Endothelial cell of umbilical vein (primary cell): Measurements from ENCODE around the gene CDC16. TPM values are rescaled to one million over a fixed set of nuclear protein-coding genes. Genes with fewer than 3 reads are reported as not detected.

ENCODE experiments used
- BruUV-seq: library from RNA; stranded (reverse); fragments of 400-500 nt; replicated peaks from 2 replicates; lab custom pipeline; 2021; lab: Mats Ljungman, UMichigan
- CTCF ChIA-PET: fragments of 300-600, 350-600 bp; sonication (Branson Sonifier 250); formaldehyde crosslinking; loops from one replicate; lab custom pipeline; 2021; ENCODE audit warnings: antibody characterized with exemption, inconsistent platforms; lab: Charles Lee
- POLR2A ChIA-PET: fragments of 300-600, 350-600 bp; sonication (Branson Sonifier 250); formaldehyde crosslinking; loops from one replicate; lab custom pipeline; 2021; ENCODE audit warnings: antibody characterized with exemption, inconsistent platforms; lab: Charles Lee
- DNase-seq: peaks from one replicate; pipeline ENCODE4 v3.0.0-alpha.2; 2011; ENCODE audit warnings: low read depth, low spot score
- FAIRE-seq: peaks from 2 replicates; lab custom pipeline; 2011; peaks lifted over from hg19 to GRCh38; lab: Jason Lieb, UNC
- H2AFZ ChIP-seq: 2 replicates; pipeline ENCODE4 v1.6.0; 2012; ENCODE audit warnings: low read depth, low read length, control low read depth, inconsistent platforms
- H3K27ac ChIP-seq: 2 replicates; pipeline ENCODE4 v1.5.1; 2011; ENCODE audit warnings: low read depth, mild to moderate bottlenecking, control low read depth, low read length, moderate library complexity; ENCODE audit not compliant: insufficient read depth
- H3K27me3 ChIP-seq, 2 experiments: 2 replicates each; pipeline versions ENCODE4 v1.6.0 to v1.6.1; 2011; ENCODE audit warnings: low read length in 2 of 2, mixed read lengths in 1 of 2; ENCODE audit not compliant: control insufficient read depth in 2 of 2, insufficient read depth in 2 of 2
- H3K36me3 ChIP-seq, 2 experiments: 2 replicates in 1 of 2; 3 replicates in 1 of 2; pipeline ENCODE4 v1.5.1; 2011; ENCODE audit warnings: low read length in 2 of 2, mild to moderate bottlenecking in 1 of 2, moderate library complexity in 1 of 2; ENCODE audit not compliant: control insufficient read depth in 2 of 2, insufficient read depth in 2 of 2; ENCODE audit errors: extremely low read depth in 1 of 2
- H3K4me1 ChIP-seq: 3 replicates; pipeline ENCODE4 v1.5.1; 2011; ENCODE audit warnings: mild to moderate bottlenecking, low read length; ENCODE audit not compliant: control insufficient read depth, insufficient read depth; ENCODE audit errors: extremely low read depth
- H3K4me2 ChIP-seq: 2 replicates; pipeline ENCODE4 v1.6.1; 2011; ENCODE audit warnings: low read length, control low read depth, mixed read lengths; ENCODE audit not compliant: insufficient read depth
- H3K4me3 ChIP-seq, 3 experiments: fragments of 200-600 bp in 1 of 3; sonication (generic), shearing (Covaris generic) in 1 of 3; replicated peaks in 1 of 3; 2 replicates each; pipeline ENCODE4 v1.5.1; 2011 to 2016; ENCODE audit warnings: control low read depth in 3 of 3, low read length in 3 of 3, mild to moderate bottlenecking in 2 of 3, inconsistent platforms in 1 of 3, low read depth in 1 of 3, moderate library complexity in 1 of 3; ENCODE audit not compliant: insufficient read depth in 1 of 3
- H3K79me2 ChIP-seq: 2 replicates; pipeline ENCODE4 v1.6.0; 2012; ENCODE audit warnings: low read length, inconsistent platforms; ENCODE audit not compliant: control insufficient read depth, insufficient read depth
- H3K9ac ChIP-seq: replicated peaks from 2 replicates; pipeline ENCODE3; 2011; ENCODE audit warnings: low read length, control low read depth; ENCODE audit not compliant: insufficient read depth; ENCODE audit errors: extremely low read depth
- H3K9me1 ChIP-seq: replicated peaks from 3 replicates; pipeline ENCODE4 v1.6.0; 2011; ENCODE audit warnings: mild to moderate bottlenecking, low read length; ENCODE audit not compliant: control insufficient read depth, insufficient read depth; ENCODE audit errors: extremely low read depth
- H3K9me3 ChIP-seq: replicated peaks from 2 replicates; pipeline ENCODE4 v1.5.1; 2012; ENCODE audit warnings: low read length, inconsistent platforms; ENCODE audit not compliant: control insufficient read depth, insufficient read depth
- H4K20me1 ChIP-seq: replicated peaks from 2 replicates; pipeline ENCODE3; 2011; ENCODE audit warnings: mild to moderate bottlenecking, low read length; ENCODE audit not compliant: control insufficient read depth, insufficient read depth; ENCODE audit errors: extremely low read depth
- CTCF ChIP-seq, 2 donors: IDR thresholded peaks; 1 replicate in 1 of 2; 2 replicates in 1 of 2; pipeline ENCODE4 v1.5.1; 2011; ENCODE audit warnings: low read length in 2 of 2, mild to moderate bottlenecking in 2 of 2, moderate library complexity in 2 of 2, control low read depth in 1 of 2, inconsistent platforms in 1 of 2, low read depth in 1 of 2; ENCODE audit not compliant: insufficient read depth in 1 of 2; ENCODE audit errors: extremely low read depth in 1 of 2
- EZH2 ChIP-seq: IDR thresholded peaks from 2 replicates; pipeline ENCODE4 v1.6.1; 2012; ENCODE audit warnings: borderline replicate concordance, low read depth, mild to moderate bottlenecking, moderate library complexity, low read length, inconsistent platforms; ENCODE audit not compliant: severe bottlenecking
- FOS ChIP-seq: IDR thresholded peaks from 2 replicates; pipeline ENCODE4 v1.6.1; 2011; ENCODE audit warnings: mild to moderate bottlenecking, low read length, moderate library complexity, borderline replicate concordance; ENCODE audit not compliant: insufficient read depth
- GATA2 ChIP-seq: IDR thresholded peaks from 2 replicates; pipeline ENCODE4 v1.7.0; 2011; ENCODE audit warnings: low read depth, mild to moderate bottlenecking, moderate library complexity, mixed read lengths, low read length; ENCODE audit not compliant: insufficient read length, insufficient read depth
- JUN ChIP-seq: IDR thresholded peaks from 2 replicates; pipeline ENCODE4 v1.6.1; 2011; ENCODE audit warnings: borderline replicate concordance, low read depth; ENCODE audit not compliant: insufficient read length, insufficient read depth
- MAX ChIP-seq: IDR thresholded peaks from 2 replicates; pipeline ENCODE4 v1.6.1; 2011; ENCODE audit not compliant: insufficient read depth, insufficient read length
- MYC ChIP-seq: IDR thresholded peaks from one replicate; pipeline ENCODE4 v1.6.1; 2011; ENCODE audit warnings: mild to moderate bottlenecking, low read depth, low read length
- POLR2A ChIP-seq: IDR thresholded peaks from 2 replicates; pipeline ENCODE4 v1.6.1; 2012; ENCODE audit warnings: low read depth, mild to moderate bottlenecking, control low read depth, low read length
- POLR2AphosphoS5 ChIP-seq: IDR thresholded peaks from 2 replicates; pipeline ENCODE4 v1.6.1; 2012; ENCODE audit warnings: low read depth, mild to moderate bottlenecking, control low read depth, low read length, moderate library complexity; ENCODE audit not compliant: insufficient read depth
- dilution Hi-C: fragments of 300-500 bp; cut with MboI; formaldehyde crosslinking; loops from one replicate; pipeline ENCODE4 v1.15.0; 2019; ENCODE audit warnings: low sequenced_read_pairs; ENCODE audit not compliant: extremely low pct_ligation_motif_present
- intact Hi-C: fragments of 100-400 bp; cut with micrococcal nuclease; formaldehyde crosslinking; loops from one replicate; pipeline ENCODE4 v1.10.0; 2022
- polyA plus RNA-seq, 4 experiments: library from polyadenylated mRNA; depleted of rRNA in 3 of 4; stranded (reverse) in 3 of 4; unstranded in 1 of 4; fragments of >200 nt; gene quantifications; 2 replicates each; pipeline versions ENCODE4 v1.2.1 to v1.2.3, GENCODE V29; 2011 to 2012; ENCODE audit warnings: missing spikeins in 1 of 4
- total RNA-seq: library from RNA; stranded (reverse); gene quantifications from 2 replicates; pipeline ENCODE4 v1.2.3, GENCODE V29; 2021

The CDC16 gene
- total and polyA plus RNA-seq, 2 donors (not counting 3 experiments of a cell fraction or from before 2014, with no cell fraction given): 41.6 to 83.3 TPM

GRCh38 chr13:114185182-114185971 lies 49.3 kb upstream of the CDC16 start:
- no peaks in the 10 kb centered on the region for H3K9me3 ChIP-seq
- H3K27me3 ChIP-seq: peaks cover 7 to 9% of the 10 kb centered on the region in 2 experiments
- no peaks in the 10 kb centered on the region for H3K36me3 ChIP-seq
- H3K4me3 ChIP-seq: no peak overlapping the region
- no peak for DNase-seq
- no peak for TF ChIP-seq MYC
- TF ChIP-seq EZH2: no peak
- TF ChIP-seq POLR2AphosphoS5: no peak
- no peak for TF ChIP-seq CTCF (IDR thresholded peaks at IDR 0.05; ENCODE audit: extremely low read depth in 1 of 2, insufficient read depth in 1 of 2, low read depth in 1 of 2, low read length in 2 of 2)
- TF ChIP-seq JUN: no peak
- no peak for TF ChIP-seq FOS
- no peak for TF ChIP-seq POLR2A
- no peak for TF ChIP-seq MAX
- TF ChIP-seq GATA2: no peak
- H2AFZ ChIP-seq: no peak overlapping the region
- no peak overlapping the region for H3K27ac ChIP-seq
- H3K4me1 ChIP-seq: no peaks in the 10 kb centered on the region
- H3K9me1 ChIP-seq: no peaks in the 10 kb centered on the region
- no TSS peak for BruUV-seq
- no peaks in the 10 kb centered on the region for H3K79me2 ChIP-seq
- CTCF ChIA-PET: interaction anchor here (1.3 kb wide), 1 partner anchor 11 kb away, joined by 3 read pairs; no protein-coding TSS in a partner anchor
- H4K20me1 ChIP-seq: no peaks in the 10 kb centered on the region
- intact Hi-C loops (no loop called here), dilution Hi-C loops (no loop called here)
- POLR2A ChIA-PET: interaction anchor here (0.6 kb wide), 1 partner anchor 136 kb away, joined by 5 read pairs; no protein-coding TSS in a partner anchor
- no peak overlapping the region for H3K4me2 ChIP-seq
- H3K9ac ChIP-seq: no peak overlapping the region
- no peak for FAIRE-seq
